GOT3 (cell line): ENCODE data around the gene TRIM50.
"Not testable (repeated sequence)": the region's sequence is repeated elsewhere in the genome, so short reads cannot be mapped to it uniquely, and the experiment has no call there.

Experiments used
- DNase-seq: peaks from one replicate; lab custom pipeline; 2025; ENCODE audit warnings: mixed read lengths; lab: John Stamatoyannopoulos, UW

Gene TRIM50

GRCh38 chr7:73327922-73328321, at the start of gene TRIM50, which contains the start of gene FKBP6:
Gene TRIM50 (minus strand): TSS chr7:73328082. CDS start chr7:73324787, 3,295 bp downstream.
Gene FKBP6 (plus strand): TSS chr7:73328161. CDS start chr7:73328429, 268 bp downstream.
- not testable (repeated sequence) for DNase-seq

- DNase-seq = no peak
Observed at GRCh38 chr7:73376671-73377412, 49.0 kb upstream of the TRIM50 start.

DNA sequence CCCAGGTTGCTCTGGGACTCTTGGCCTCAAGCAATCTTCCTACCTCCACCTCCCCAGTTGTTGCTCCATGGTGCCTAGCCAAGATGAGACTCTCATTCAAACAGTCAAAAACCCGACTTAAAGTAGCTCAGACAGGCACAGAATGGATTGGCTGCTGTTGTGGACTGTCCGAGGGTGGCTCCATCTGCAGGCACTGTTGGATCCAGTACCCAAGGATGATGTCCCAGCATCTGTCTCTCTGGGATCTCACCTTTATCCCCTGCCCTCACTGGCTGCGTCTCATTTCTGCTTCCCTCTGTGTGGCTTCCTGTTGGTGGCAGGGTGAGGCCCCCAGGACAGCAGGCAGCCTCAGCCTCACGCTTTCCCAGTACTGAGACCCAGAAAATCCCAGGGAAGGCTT, 48.4 kb upstream of the TRIM50 start:
- DNase-seq = not testable (repeated sequence)

DNA sequence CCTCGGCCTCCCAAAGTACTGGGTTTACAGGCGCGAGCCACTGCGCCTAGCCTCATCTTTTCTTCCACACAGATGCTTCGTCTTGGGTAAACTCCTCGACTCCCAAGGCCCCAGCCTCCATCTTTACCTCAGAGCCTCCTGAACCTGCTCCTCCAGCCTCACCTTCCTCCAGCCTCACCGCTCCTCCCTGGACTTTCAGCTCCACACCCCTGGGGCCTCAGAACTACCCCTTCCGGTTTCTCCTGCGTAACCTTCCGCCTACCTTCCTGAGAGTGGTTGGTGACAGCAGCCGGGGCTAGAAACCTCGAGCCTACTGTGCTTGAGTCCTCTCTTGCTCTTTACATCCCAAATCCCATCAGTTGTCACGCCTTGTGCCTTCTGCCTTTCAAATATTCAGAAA, 45.9 kb upstream of the TRIM50 start:
- no peak for DNase-seq

DNA sequence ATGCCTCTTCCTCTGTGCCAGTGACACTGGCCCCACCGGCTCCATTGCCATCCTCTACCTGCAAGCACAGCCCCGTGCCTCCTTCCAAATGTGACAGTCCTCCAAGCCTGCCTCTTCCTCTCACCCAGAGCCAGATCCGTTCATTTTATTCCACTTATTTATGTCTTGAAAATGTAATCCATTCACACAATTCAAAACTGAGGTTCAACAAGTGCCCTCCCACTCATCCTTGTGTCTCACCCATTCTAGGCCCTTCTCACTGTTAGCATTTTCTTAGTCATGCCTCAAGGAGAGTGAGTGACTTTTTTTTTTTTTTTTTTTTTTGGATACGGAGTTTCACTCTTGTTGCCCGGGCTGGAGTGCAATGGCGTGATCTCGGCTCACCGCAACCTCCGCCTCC, 41.7 kb upstream of the TRIM50 start:
- DNase-seq = no peak

GRCh38 chr7:73369009-73369408, 41.1 kb upstream of the TRIM50 start:
- no peak for DNase-seq

GRCh38 chr7:73366990-73367389, 39.1 kb upstream of the TRIM50 start:
- DNase-seq = no peak

DNA sequence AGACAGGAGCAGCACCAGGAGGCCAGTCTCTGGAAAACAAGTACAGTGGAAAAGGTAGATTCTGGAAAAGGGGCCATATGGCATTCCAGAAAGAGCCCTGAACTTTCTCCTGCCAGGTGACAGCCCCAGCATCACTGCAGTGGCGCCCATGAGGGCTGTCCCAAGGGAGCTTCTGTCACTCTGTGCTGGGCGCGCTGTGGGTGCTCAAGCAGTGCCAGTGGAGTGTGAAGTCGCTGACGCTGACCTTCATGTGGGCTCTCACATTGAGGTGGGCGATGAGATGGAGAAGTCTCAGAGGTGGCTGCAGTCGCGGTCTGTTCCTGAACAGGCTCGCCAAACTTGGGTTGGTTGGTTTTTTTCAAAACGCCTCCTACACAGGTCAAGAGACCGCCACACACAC, 38.2 kb upstream of the TRIM50 start:
- no peak for DNase-seq

DNA sequence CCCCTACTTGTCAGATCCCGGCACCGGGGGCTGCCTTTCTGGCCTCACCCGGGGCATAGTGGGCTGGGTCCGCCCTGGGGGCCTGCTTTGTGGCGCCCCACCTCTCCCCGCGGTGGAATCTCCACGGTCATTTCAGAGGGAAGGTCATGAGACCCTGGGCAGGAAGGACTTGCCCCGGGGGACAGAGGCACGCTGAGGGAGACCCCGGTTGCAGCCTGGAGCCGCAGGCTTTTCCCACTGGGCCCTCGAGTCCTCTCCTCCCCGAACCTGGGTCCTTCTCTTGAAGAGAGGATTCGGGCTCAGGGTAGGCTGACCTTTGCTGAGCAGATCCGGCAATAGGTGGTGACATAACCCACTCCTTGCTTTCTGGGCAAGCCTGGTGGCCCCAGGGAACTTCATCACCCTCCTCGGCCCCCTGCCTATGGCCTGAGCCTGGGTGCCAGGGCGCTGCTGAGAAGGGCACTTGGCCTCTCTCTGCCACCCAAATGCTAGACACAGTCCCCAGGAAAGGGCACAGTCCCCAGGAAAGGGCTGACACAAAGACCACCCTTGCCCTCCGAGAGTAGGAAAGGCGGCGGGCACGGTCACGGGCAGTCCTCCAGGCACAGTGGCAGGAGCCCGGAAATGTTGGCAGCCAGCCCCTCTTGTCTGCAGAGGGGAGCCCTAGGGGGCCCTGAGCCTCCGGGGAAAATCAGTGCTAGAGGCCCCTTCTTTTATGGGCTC, 36.3 kb upstream of the TRIM50 start:
- no peak for DNase-seq

- DNase-seq = no peak
Observed at GRCh38 chr7:73363225-73364005, 35.5 kb upstream of the TRIM50 start.

DNA sequence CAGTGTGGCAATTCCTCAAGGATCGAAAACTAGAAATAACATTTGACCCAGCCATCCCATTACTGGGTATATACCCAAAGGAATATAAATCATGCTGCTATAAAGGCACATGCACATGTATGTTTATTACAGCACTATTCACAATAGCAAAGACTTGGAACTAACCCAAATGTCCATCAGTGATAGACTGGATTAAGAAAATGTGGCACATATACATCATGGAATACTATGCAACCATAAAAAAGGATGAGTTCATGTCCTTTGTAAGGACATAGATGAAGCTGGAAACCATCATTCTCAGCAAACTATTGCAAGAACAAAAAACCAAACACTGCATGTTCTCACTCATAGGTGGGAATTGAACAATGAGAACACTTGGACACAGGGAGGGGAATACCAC, 32.7 kb upstream of the TRIM50 start:
- not testable (repeated sequence) for DNase-seq

GRCh38 chr7:73359746-73360375, 32.0 kb upstream of the TRIM50 start:
- DNase-seq = no peak

GRCh38 chr7:73359306-73359705, 31.4 kb upstream of the TRIM50 start:
- DNase-seq = no peak

DNA sequence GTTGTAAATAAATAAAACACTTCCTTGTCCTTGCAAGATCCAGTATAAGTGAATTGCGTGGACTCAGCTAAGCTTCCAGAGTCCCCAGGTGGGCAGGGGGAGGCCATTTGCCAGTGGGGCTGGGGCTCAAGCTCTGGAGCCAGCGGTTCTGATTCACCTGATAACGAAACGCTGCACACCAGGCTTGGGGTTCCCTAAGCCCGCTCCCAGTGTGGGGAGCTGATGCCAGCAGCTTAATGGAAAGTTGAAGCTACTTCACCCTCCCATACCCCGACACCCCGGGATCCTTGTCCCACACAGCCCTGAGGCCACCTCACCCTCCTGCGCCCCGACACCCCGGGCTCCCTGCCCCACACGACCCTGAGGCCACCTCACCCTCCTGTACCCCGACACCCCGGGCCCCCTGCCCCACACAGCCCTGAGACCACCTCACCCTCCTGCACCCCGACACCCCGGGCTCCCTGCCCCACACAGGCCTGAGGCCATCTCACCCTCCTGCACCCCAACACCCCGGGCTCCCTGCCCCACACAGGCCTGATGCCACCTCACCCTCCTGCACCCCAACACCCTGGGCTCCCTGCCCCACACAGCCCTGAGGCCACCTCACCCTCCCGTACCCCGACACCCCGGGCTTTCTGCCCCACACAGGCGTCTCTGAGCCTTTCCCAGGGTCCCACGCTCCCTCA, 30.9 kb upstream of the TRIM50 start:
- DNase-seq = no peak

- DNase-seq = no peak
Observed at GRCh38 chr7:73356159-73356558, 28.3 kb upstream of the TRIM50 start.

GRCh38 chr7:73354821-73355220, 26.9 kb upstream of the TRIM50 start:
- DNase-seq = no peak

GRCh38 chr7:73354196-73354595, 26.3 kb upstream of the TRIM50 start:
- DNase-seq = no peak

DNA sequence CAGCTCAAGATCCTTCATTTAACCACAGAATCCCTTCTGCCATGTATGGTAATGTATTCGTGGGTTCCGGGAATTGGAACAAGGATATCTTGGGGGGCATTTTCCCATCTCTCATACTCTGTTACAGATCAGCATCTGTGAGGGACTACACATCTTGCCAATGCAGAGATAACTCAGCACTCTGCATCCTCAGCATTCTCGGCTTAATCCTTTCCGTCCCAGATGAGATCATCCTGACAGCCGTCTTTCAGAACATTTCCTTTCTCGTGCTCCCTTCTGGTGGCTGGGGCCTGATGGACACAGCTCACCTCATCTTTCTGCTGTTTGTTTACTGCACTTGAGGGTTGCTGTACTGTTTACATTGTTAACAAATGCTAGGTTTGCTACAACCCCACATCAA, 25.4 kb upstream of the TRIM50 start:
- no peak for DNase-seq

DNA sequence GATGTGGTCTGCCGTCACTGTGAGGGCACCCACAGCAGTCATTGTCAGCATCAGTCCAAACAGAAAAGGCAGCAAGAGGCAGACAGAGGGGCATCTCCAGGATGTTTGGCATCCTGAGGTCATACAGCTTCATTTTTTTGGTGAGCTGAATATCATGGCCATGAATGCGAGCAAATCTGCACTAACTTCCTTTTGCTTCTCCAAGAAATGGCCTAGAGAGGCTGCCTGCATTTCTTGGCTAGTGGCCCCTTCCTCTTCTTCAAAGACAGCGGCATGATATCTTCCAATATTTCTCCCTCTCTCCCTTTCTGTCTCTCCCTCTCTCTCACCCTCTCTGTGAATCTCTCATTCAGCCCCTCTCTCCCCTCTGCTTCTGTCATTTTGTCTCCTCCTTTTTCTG, 24.9 kb upstream of the TRIM50 start:
- no peak for DNase-seq

GRCh38 chr7:73351447-73352167, 23.7 kb upstream of the TRIM50 start:
- DNase-seq = no peak
